ENCODE results near the gene MIER1.

- TF ChIP-seq POLR2A (IDR thresholded peaks at IDR 0.05), result no peak
- TF ChIP-seq CTCF (IDR thresholded peaks at IDR 0.05), result no peak
Measured at GRCh38 chr1:66999640-67000400, 75.0 kb downstream of the MIER1 start.

Data from ovary (tissue), 3 donors.